ENCODE measurements around the gene LOXL3.

The LOXL3 gene

DNA sequence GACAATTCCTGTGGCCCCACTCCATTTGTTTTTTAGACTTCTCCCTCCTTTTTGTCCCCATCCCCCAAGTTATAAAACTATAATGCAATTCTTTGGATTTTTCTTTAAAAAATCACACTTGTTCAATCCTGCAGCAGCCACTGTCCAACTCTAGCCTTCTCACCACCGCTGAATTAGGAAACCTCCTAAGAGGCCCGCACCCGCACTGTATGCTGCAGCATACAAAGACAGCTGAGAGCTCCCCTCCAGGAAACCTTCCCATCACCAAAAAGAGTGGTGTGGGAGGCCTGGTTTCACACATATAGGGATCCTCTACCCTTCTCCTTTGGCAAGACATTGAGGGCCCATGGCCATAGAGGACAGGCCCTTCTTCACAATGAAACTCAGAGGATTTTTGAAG, 49.2 kb downstream of the LOXL3 start:
- ChIA-PET POLR2A (ENCODE audit: low non-redundant PET) (interaction anchor here (0.6 kb wide), 1 partner anchor 33 kb away, joined by 6 read pairs; no protein-coding TSS in a partner anchor), CTCF (interaction anchor here (1.9 kb wide), 1 partner anchor 22 kb away, joined by 7 read pairs; the partner anchor contains the start of genes CCDC142 and TTC31)
- peak overlapping the region; percentile 96 for H3K27ac ChIP-seq
- TF ChIP-seq, protein P1, sequence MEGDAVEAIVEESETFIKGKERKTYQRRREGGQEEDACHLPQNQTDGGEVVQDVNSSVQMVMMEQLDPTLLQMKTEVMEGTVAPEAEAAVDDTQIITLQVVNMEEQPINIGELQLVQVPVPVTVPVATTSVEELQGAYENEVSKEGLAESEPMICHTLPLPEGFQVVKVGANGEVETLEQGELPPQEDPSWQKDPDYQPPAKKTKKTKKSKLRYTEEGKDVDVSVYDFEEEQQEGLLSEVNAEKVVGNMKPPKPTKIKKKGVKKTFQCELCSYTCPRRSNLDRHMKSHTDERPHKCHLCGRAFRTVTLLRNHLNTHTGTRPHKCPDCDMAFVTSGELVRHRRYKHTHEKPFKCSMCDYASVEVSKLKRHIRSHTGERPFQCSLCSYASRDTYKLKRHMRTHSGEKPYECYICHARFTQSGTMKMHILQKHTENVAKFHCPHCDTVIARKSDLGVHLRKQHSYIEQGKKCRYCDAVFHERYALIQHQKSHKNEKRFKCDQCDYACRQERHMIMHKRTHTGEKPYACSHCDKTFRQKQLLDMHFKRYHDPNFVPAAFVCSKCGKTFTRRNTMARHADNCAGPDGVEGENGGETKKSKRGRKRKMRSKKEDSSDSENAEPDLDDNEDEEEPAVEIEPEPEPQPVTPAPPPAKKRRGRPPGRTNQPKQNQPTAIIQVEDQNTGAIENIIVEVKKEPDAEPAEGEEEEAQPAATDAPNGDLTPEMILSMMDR (conservative IDR thresholded peaks at IDR 0.05; ENCODE audit: low read depth) = no peak
- no peak for DNase-seq (ENCODE audit: low spot score)

DNA sequence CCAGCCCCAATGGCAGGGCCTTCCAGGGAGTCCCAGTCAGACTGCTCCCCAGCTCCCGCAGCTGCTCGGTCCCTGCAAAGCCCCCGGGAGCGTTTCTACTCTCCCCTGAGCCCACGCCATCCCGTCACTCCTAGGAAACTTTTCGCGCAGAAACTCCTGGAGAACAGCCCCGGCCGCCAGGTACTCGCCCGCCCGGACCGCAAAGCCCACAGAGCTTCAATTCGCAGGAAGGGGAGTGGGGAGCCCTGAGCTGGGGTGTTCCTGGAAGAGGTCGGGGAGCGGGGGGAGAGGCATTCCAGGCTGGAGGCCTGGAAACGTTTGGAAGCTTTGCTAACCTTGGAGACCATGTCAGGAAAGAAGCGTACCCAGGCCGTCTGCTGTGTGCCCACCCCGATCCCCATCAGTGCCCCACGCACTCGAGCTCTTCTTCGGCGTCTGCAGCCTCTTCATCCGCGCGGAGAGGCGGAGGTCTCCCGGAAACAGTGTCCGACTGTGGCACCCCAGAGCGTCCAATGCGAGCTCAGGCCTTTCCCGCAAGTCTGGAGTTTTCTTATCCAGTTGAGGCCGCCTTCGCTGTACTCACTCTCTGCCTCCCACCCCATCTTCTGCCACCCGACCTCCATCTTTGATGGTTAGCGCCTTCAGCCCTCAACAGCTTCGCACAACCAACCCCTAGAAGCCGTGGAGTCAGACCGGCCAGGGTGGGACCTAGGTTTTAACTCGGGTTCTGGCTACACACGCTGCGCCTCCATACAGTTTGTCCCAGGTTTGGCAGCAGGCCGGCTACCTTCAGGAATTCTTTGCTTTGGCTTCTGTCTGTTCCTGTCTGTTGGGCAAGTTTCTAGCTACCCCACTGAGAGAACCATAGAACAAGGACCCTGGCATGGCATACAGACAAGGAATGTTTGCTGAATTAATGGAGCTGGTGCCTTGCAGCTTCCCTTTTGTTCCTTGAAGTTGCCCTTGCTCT, 50.0 kb downstream of the LOXL3 start:
- ChIA-PET POLR2A (ENCODE audit: low non-redundant PET) (interaction anchor here (0.9 to 1.0 kb wide), 3 partner anchors 20 to 25 kb away, joined by 3 to 4 read pairs (median 3); no protein-coding TSS in a partner anchor), CTCF (interaction anchor here (0.6 to 1.9 kb wide), 4 partner anchors 10 to 96 kb away, joined by 3 to 7 read pairs (median 3); partner anchors contain the start of genes CCDC142 and TTC31)
- DNase-seq (ENCODE audit: low spot score) = no peak
- H3K27ac ChIP-seq = peak overlapping the region; percentile 96
- TF ChIP-seq, protein P1 (conservative IDR thresholded peaks at IDR 0.05; ENCODE audit: low read depth) = no peak

DNA sequence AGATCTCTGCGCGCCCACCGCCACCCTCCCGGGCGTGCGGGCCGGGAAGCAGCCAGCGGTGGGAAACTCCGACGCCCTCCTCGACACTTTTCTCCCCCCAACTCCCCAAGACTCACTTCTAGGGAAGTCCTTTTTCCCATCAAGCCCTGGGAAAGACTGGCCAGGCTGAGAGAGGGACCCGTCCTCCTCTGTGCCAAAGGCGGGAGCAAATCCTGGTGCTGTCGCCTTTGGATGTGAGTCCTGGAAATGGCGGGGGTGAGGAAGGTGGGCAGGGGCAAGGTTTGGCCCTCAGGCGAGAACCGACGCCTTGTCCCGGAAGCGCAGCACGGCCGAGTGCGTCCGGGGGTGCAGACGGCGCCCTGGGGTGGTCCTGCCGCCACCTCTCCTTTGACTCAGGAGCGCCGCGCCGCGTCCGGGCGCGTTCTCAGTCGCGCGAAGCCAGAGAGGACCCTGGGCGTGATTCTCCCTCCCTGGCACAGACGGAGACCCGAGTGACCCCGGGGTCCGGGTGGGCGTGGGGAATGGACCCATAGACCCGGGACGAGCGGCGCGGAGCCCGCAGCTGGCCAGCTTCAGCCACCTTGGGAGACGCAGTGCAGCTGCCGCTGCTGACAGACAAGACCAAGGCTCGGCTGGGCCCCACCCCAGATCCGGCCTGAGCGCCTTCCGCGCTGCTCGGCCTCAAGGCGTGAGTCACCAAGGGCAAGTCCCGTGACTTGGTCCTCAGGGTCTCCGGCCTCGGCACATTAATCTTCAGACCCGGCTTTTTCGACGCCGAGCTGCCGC, 50.8 kb downstream of the LOXL3 start:
- CTCF ChIA-PET = interaction anchor here (0.6 to 1.9 kb wide), 4 partner anchors 11 to 99 kb away, joined by 3 to 7 read pairs (median 3); partner anchors contain the start of genes CCDC142 and TTC31
- TF ChIP-seq, protein P1 (conservative IDR thresholded peaks at IDR 0.05; ENCODE audit: low read depth) = peak; percentile 49
- H3K27ac ChIP-seq = peak overlapping the region; percentile 96
- POLR2A ChIA-PET (ENCODE audit: low non-redundant PET) = interaction anchor here (0.9 to 1.0 kb wide), 3 partner anchors 19 to 26 kb away, joined by 3 to 4 read pairs (median 3); no protein-coding TSS in a partner anchor
- peak; percentile 75 for DNase-seq (ENCODE audit: low spot score)

DNA sequence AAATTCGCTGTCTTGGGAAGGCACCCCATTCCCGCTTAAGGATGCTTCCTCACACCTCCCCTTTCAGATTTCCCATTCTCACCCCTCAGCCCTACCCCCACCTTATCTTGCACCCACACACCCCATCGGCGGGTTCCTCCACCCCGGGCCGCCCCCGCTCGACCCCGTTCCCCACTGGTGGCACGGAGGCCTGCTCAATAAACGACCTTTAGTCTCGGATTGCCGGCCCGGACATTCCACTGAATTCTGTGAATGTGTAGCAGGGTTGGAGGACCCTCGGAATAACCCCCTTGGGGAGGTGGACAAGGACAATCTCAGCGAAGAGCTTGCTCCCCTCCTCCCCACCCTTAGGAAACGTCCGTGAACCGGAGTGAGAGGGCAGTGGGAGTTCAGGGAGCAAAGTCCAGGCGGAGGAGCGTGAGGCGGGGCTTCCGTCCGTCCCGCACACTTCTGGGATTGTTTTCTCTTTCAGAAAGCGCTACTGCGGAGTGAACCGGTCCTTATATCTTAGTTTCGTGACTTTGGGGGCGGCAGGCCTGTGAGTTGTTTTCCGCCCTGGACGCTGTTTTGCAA, 51.5 kb downstream of the LOXL3 start:
- TF ChIP-seq, protein P1 (conservative IDR thresholded peaks at IDR 0.05; ENCODE audit: low read depth) = no peak
- ChIA-PET CTCF (interaction anchor here (0.6 kb wide), 1 partner anchor 43 kb away, joined by 3 read pairs; no protein-coding TSS in a partner anchor), POLR2A (ENCODE audit: low non-redundant PET) (no interaction called here)
- H3K27ac ChIP-seq = peak overlapping the region; percentile 96; the same call in 1 of the 2 replicates
- no peak for DNase-seq (ENCODE audit: low spot score)

DNA sequence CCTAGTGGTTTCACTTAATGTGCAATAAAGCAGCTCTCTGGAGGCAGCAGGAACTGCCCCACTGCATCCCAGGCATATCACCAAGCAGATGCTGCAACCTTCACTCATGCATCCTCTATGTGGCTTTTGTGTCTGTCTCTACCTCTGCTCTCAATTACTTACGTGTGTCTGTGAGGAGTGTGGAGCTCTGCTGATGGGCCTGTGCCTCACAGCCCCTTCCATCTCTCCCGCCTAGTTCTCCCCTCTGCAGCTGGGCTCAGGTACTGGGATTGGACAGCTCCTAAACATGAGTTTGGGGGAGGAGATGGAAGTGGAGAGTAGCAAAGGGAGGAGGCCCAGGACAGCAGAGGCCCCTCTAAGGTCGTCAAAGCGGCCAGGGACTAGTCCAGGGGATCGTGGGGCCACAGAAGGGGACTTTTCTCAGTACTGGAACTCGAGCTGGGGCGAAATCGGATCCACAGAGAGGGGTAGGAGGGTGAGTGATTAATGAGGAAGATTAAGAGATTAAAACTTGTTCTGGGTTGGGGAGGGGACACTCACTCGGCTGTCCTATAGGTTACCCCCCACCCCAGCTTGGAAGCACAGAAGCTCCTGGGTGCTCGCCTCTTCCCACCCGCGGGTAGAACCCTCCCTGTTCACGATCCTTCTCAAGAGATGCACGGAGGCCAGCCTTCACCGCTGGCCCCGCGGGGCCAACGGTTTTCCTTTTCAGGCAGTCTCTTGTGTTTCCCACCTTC, 52.2 kb downstream of the LOXL3 start:
- DNase-seq (ENCODE audit: low spot score) = no peak

More for the DNA sequence above, 52.2 kb downstream of the LOXL3 start:
- ChIA-PET CTCF (interaction anchor here (0.6 to 1.8 kb wide), 2 partner anchors 19 to 43 kb away, joined by 3 to 9 read pairs; partner anchors contain the start of genes CCDC142 and TTC31), POLR2A (ENCODE audit: low non-redundant PET) (no interaction called here)
- TF ChIP-seq, protein P1 (conservative IDR thresholded peaks at IDR 0.05; ENCODE audit: low read depth) = no peak
- no peak overlapping the region for H3K27ac ChIP-seq
